Peyer's patch (tissue), 4 donors: ENCODE measurements around the gene ELAPOR2. TPM values are rescaled to one million over a fixed set of nuclear protein-coding genes. Genes with fewer than 3 reads are reported as not detected.

ENCODE experiments used
- DNase-seq, 3 donors: peaks; one replicate each; pipeline ENCODE4 v3.0.0-alpha.2; 2017 to 2019
- H3K27ac ChIP-seq, 4 donors: fragments of 200-600 bp; sonication (generic); one replicate each; pipeline ENCODE4 v1.5.1; 2016 to 2019
- H3K27me3 ChIP-seq, 2 donors: fragments of 200-600 bp; sonication (generic); one replicate each; pipeline ENCODE4 v1.5.1; 2019
- H3K36me3 ChIP-seq, 3 donors: fragments of 200-600 bp; sonication (generic); one replicate each; pipeline ENCODE4 v1.5.1; 2016 to 2019
- H3K4me1 ChIP-seq, 4 donors: fragments of 200-600 bp; sonication (generic); one replicate each; pipeline ENCODE4 v1.5.1; 2016 to 2019
- H3K4me3 ChIP-seq, 4 donors: fragments of 200-600 bp; sonication (generic); 1 replicate in 3 of 4; 2 replicates in 1 of 4; pipeline ENCODE4 v1.5.1; 2016 to 2019; ENCODE audit warnings: mild to moderate bottlenecking in 1 of 4
- H3K9me3 ChIP-seq, 4 donors: fragments of 200-600 bp; sonication (generic); one replicate each; pipeline ENCODE4 v1.5.1; 2016 to 2019; ENCODE audit warnings: mild to moderate bottlenecking in 1 of 4
- POLR2A ChIP-seq, 2 donors: fragments of 450-650 bp; IDR thresholded peaks; one replicate each; pipeline ENCODE4 v1.5.1; 2017; ENCODE audit warnings: antibody characterized with exemption in 2 of 2, mild to moderate bottlenecking in 2 of 2, moderate library complexity in 2 of 2
- total RNA-seq, 4 donors: library from RNA; depleted of rRNA; stranded (reverse); fragments of >200 nt; gene quantifications; one replicate each; pipeline ENCODE4 v1.1.0, GENCODE V29; 2016
- TF ChIP-seq, protein P1 (sequence below), 6 experiments: fragments of 450-650 bp in 4 of 6; fragments of 200-600 bp in 2 of 6; sonication (generic) in 1 of 6; IDR thresholded peaks; one replicate each; pipeline ENCODE4 v1.5.1; 2017 to 2019; ENCODE audit warnings: antibody characterized with exemption in 6 of 6, mild to moderate bottlenecking in 3 of 6, moderate library complexity in 1 of 6

Gene ELAPOR2
- total RNA-seq, 4 donors from 2014 or later = 3.3 to 24.8 (median 5.6) TPM

DNA sequence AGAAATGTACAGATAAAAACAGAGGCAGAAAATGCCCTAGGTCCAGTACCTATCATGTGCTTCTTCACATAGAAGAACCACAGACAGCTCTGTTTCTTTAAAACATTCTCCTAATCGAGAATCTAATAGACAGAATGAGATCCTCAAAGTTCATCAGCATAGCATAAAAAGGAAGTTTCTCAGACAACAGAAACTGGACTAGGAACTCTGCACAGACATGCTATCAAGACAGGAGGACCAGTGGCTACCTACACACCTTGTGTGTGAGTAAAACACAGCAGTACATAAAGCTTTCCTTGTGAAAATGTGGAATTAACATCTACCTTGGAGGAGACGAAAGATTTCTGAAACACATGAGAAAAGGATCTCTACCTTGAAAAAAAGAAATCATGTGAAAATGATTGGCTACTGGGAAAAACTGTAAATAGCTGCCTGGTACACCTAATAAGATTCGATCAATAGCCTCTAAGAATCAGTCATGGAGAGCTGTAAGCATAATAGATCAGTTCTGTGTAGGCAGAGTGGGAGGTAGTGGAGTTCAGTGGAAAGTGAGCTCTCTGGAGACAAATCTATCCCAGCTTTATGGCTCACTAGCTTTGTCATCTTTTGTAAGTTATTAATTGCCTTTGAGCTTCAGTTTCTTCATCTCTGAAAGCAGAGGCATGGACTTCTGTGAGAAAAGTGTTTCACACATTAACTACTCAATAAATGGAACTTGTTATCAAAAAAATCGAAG lies 26.7 kb downstream of the ELAPOR2 start:
- H3K27me3 ChIP-seq = no peaks in the 10 kb centered on the region
- DNase-seq = no peak
- no peaks in the 10 kb centered on the region for H3K4me1 ChIP-seq
- no peak overlapping the region for H3K27ac ChIP-seq
- H3K4me3 ChIP-seq = no peak overlapping the region
- TF ChIP-seq, protein P1, sequence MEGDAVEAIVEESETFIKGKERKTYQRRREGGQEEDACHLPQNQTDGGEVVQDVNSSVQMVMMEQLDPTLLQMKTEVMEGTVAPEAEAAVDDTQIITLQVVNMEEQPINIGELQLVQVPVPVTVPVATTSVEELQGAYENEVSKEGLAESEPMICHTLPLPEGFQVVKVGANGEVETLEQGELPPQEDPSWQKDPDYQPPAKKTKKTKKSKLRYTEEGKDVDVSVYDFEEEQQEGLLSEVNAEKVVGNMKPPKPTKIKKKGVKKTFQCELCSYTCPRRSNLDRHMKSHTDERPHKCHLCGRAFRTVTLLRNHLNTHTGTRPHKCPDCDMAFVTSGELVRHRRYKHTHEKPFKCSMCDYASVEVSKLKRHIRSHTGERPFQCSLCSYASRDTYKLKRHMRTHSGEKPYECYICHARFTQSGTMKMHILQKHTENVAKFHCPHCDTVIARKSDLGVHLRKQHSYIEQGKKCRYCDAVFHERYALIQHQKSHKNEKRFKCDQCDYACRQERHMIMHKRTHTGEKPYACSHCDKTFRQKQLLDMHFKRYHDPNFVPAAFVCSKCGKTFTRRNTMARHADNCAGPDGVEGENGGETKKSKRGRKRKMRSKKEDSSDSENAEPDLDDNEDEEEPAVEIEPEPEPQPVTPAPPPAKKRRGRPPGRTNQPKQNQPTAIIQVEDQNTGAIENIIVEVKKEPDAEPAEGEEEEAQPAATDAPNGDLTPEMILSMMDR (IDR thresholded peaks at IDR 0.05) = no peak
- TF ChIP-seq POLR2A (IDR thresholded peaks at IDR 0.05) = no peak
- H3K9me3 ChIP-seq = no peaks in the 10 kb centered on the region
- H3K36me3 ChIP-seq = no peaks in the 10 kb centered on the region

DNA sequence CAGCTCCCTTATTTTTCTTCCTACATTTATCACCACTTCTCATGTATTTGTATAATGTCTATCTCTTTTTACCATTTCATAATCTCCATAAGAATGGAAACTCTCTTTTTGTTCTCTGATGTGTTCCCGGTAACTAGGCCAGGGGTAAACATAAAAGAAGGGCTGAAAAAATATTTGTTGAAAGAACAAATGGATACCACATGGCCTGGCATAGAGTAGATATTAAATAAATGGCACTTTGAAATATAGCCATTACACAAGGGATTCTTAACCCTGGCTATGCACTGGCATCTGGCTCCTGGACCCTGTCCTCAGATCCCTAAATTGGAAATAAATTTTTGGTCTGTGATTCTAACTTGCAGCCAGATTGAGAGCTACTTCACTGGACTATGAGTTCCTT lies 30.4 kb downstream of the ELAPOR2 start:
- Histone ChIP-seq H3K4me1 (no peaks in the 10 kb centered on the region), H3K27me3 (no peaks in the 10 kb centered on the region), H3K36me3 (no peaks in the 10 kb centered on the region), H3K27ac (no peak overlapping the region), H3K9me3 (no peaks in the 10 kb centered on the region), H3K4me3 (no peak overlapping the region)
- no peak for TF ChIP-seq POLR2A (IDR thresholded peaks at IDR 0.05)
- TF ChIP-seq, protein P1 (IDR thresholded peaks at IDR 0.05) = no peak
- no peak for DNase-seq

DNA sequence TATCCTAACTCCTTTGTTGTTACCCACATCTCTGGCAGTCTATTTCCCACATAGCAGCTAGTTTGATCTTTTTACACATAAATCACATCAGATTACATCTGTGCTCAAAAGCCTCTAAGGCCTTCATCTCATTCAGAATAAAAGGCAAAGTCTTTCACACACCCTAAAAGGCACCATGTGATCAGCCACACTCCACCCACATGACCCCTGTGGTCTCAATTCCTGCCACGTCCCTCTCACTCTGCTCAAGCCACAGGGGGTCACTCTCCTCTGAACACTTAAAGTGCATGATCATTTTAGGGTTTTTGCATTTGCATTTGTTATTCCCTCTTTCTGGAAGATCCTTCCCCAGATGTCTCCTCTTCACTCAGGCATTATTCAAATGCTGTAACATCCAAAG lies 30.8 kb downstream of the ELAPOR2 start:
- no peak overlapping the region for H3K4me3 ChIP-seq
- H3K9me3 ChIP-seq = no peaks in the 10 kb centered on the region
- DNase-seq = no peak
- H3K36me3 ChIP-seq = no peaks in the 10 kb centered on the region
- no peaks in the 10 kb centered on the region for H3K27me3 ChIP-seq
- H3K27ac ChIP-seq = no peak overlapping the region
- H3K4me1 ChIP-seq = no peaks in the 10 kb centered on the region
- TF ChIP-seq, protein P1 (IDR thresholded peaks at IDR 0.05) = no peak
- no peak for TF ChIP-seq POLR2A (IDR thresholded peaks at IDR 0.05)

DNA sequence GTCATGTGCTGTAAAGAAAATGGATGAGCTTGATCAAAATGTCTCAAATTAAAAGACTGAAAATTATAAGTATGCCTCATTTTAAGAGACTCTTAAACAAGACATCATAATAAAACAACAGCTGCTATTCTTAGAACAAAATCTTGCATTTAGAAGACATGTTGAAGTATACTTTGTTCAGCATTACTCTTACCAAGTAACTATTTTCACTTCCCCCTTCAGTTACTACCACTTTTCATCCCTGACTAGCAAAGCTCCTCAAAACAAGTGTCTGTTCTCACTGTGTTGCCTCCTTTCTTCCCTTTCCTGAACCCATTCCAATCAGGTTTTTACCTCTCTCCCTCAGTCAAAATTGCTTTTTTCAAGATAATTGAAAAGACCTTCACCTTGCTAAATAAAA lies 31.6 kb downstream of the ELAPOR2 start:
- no peaks in the 10 kb centered on the region for H3K27me3 ChIP-seq
- TF ChIP-seq POLR2A (IDR thresholded peaks at IDR 0.05) = no peak
- TF ChIP-seq, protein P1 (IDR thresholded peaks at IDR 0.05) = no peak
- no peak overlapping the region for H3K27ac ChIP-seq
- H3K4me1 ChIP-seq = no peaks in the 10 kb centered on the region
- H3K4me3 ChIP-seq = no peak overlapping the region
- no peak for DNase-seq
- H3K9me3 ChIP-seq = no peaks in the 10 kb centered on the region
- H3K36me3 ChIP-seq = no peaks in the 10 kb centered on the region

DNA sequence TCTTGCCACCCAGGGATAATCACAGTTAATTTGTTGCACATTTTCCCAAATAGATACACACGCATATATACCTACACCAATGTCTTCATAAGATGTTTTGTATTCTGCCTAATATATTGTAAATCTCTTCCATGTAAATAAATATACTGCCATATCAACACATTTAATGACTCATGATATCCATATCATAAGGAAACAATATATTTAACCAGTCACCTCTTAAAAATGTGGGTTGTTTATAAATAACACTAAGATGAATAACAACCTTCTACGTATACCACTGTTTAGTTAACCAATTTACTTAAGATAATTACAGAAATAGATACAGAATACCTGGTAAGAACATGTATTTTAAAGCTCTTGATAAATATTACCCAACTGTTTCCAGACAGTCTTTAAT lies 38.2 kb downstream of the ELAPOR2 start:
- no peaks in the 10 kb centered on the region for H3K36me3 ChIP-seq
- TF ChIP-seq, protein P1 (IDR thresholded peaks at IDR 0.05) = no peak
- H3K9me3 ChIP-seq = no peaks in the 10 kb centered on the region
- DNase-seq = no peak
- no peak overlapping the region for H3K4me3 ChIP-seq
- no peaks in the 10 kb centered on the region for H3K4me1 ChIP-seq
- no peak overlapping the region for H3K27ac ChIP-seq
- H3K27me3 ChIP-seq = no peaks in the 10 kb centered on the region

DNA sequence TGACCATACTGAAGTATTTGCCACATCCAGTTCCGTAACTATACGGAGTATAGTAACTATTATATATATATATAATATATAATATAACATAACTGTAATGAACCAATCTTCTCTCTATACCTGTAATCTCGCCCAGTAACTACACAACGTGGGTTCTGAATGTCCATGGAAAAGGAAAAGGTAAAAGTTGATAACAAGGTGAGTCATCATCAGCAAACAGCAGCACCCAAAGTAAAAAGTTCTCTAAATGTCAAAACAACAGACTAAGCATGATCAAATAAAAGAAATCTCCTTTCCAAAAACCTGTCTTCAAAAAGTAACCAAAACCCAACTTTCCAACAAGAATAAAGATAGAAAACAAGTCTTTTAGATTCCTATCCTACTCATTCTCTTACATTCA lies 42.8 kb downstream of the ELAPOR2 start:
- H3K27me3 ChIP-seq = no peaks in the 10 kb centered on the region
- H3K9me3 ChIP-seq = no peaks in the 10 kb centered on the region
- H3K27ac ChIP-seq = no peak overlapping the region
- no peak for DNase-seq
- no peak for TF ChIP-seq POLR2A (IDR thresholded peaks at IDR 0.05)
- TF ChIP-seq, protein P1 (IDR thresholded peaks at IDR 0.05) = no peak
- no peaks in the 10 kb centered on the region for H3K4me1 ChIP-seq
- no peak overlapping the region for H3K4me3 ChIP-seq
- no peaks in the 10 kb centered on the region for H3K36me3 ChIP-seq
